ENCODE results near the gene CTAGE8.
"Not testable (repeated sequence)": the region's sequence is repeated elsewhere in the genome, so short reads cannot be mapped to it uniquely, and the experiment has no call there.

DNA sequence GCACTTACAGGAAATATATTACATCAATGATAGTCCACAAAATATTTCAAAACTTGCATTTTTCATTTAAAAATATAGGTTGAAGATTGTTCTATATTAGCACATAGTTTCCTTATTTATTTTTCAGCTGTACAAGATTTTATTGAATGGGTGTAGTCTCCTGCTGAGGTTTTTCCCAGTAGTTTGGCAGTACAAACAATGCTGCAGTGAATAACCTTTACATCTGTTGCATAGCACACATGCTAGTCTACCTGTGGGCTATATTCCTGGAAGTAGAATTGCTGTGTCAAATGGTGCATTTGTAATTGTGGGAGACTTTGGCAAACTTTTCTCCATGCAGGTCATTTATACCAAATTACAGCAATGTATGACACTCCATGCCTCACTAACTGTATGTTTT lies 48.6 kb downstream of the CTAGE8 start:
- not testable (repeated sequence) for TF ChIP-seq CTCF (IDR thresholded peaks at IDR 0.05); POLR2A (IDR thresholded peaks at IDR 0.05; ENCODE audit: low read depth); POLR2AphosphoS5 (IDR thresholded peaks at IDR 0.05); EP300 (IDR thresholded peaks at IDR 0.05)
